Muscle of leg (tissue), 11 donors: ENCODE measurements around the gene CRACR2A. TPM values are rescaled to one million over a fixed set of nuclear protein-coding genes. Genes with fewer than 3 reads are reported as not detected.

Experiments used
- DNase-seq: peaks from one replicate; pipeline ENCODE4 v3.0.0; 2013
- H3K27ac ChIP-seq: one replicate; pipeline ENCODE4 v1.5.1; 2013; ENCODE audit warnings: mild to moderate bottlenecking, low read length, control low read depth
- H3K27me3 ChIP-seq: one replicate; pipeline ENCODE4 v1.6.1; 2013; ENCODE audit warnings: low read length; ENCODE audit not compliant: control insufficient read depth, insufficient read depth
- H3K36me3 ChIP-seq: one replicate; pipeline ENCODE4 v1.6.1; 2013; ENCODE audit warnings: low read length; ENCODE audit not compliant: control insufficient read depth, insufficient read depth
- H3K4me1 ChIP-seq: one replicate; pipeline ENCODE4 v1.6.1; 2013; ENCODE audit warnings: low read length; ENCODE audit not compliant: control insufficient read depth, insufficient read depth
- H3K4me3 ChIP-seq: one replicate; pipeline ENCODE4 v1.5.1; 2013; ENCODE audit warnings: low read length, control low read depth
- H3K9me3 ChIP-seq: replicated peaks from 2 replicates; pipeline ENCODE4 v1.6.1; 2013; ENCODE audit warnings: low read depth, low read length; ENCODE audit not compliant: control insufficient read depth
- WGBS: methylation state at CpG from one replicate; pipeline ENCODE4 v1.1.5; 2013; ENCODE audit warnings: missing lambda C conversion rate; ENCODE audit not compliant: insufficient coverage; 5-methylcytosine and 5-hydroxymethylcytosine counted together
- polyA plus RNA-seq, 8 donors: library from polyadenylated mRNA; unstranded; fragments of 120-200 nt; gene quantifications; one replicate each; pipeline versions ENCODE4 v1.2.1 to v1.2.3, GENCODE V29; 2013; ENCODE audit warnings: inconsistent platforms in 1 of 8, low replicate concordance in 1 of 8; ENCODE audit not compliant: insufficient read length in 8 of 8, insufficient read depth in 1 of 8
- total RNA-seq: library from RNA; stranded (reverse); fragments of 120-200 nt; gene quantifications from one replicate; pipeline ENCODE4 v1.2.4, GENCODE V29; 2013

The CRACR2A gene
- total and polyA plus RNA-seq, 9 donors = 1.3 to 2.1 (median 1.5) TPM

DNA sequence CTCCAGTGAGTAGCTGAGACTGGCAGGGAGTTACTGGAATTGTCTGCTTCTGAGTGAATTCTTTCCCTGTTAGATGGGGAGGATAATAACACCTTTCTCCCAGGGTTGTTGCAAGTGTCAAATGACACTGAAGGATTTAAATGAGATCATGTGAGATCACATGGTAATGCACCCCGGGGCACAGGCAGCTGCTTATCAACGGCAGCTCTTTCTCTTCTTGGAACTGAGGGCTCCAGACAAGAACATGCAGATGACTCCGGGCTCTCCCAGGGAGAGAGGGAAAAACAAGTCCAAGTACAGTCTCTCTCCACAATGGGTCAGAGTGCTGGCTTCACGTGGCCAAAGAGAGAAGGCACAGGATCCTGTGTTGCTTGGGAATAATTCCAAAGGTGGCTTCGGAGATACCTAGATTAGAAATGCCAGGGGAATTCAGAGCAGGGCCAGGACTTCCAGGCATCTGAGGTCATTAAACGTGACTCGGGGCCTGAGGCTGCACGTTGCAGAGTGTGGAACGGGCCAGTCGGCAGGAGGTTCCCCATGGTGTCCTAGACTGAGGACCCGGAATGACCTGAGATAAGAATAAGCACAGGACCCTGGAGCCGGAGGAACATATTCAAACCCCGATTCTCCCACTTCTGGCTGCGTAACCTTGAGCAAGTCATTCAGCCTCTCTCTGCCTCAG lies 152.7 kb downstream of the CRACR2A start:
- no peak overlapping the region for H3K4me3 ChIP-seq
- no peak for DNase-seq
- H3K27me3 ChIP-seq = peaks cover 8% of the 10 kb centered on the region
- no peak overlapping the region for H3K27ac ChIP-seq
- WGBS = 69% methylated on average over 12 of the region's 14 CpGs
- H3K9me3 ChIP-seq = no peaks in the 10 kb centered on the region
- peaks cover 17% of the 10 kb centered on the region for H3K4me1 ChIP-seq
- no peaks in the 10 kb centered on the region for H3K36me3 ChIP-seq

DNA sequence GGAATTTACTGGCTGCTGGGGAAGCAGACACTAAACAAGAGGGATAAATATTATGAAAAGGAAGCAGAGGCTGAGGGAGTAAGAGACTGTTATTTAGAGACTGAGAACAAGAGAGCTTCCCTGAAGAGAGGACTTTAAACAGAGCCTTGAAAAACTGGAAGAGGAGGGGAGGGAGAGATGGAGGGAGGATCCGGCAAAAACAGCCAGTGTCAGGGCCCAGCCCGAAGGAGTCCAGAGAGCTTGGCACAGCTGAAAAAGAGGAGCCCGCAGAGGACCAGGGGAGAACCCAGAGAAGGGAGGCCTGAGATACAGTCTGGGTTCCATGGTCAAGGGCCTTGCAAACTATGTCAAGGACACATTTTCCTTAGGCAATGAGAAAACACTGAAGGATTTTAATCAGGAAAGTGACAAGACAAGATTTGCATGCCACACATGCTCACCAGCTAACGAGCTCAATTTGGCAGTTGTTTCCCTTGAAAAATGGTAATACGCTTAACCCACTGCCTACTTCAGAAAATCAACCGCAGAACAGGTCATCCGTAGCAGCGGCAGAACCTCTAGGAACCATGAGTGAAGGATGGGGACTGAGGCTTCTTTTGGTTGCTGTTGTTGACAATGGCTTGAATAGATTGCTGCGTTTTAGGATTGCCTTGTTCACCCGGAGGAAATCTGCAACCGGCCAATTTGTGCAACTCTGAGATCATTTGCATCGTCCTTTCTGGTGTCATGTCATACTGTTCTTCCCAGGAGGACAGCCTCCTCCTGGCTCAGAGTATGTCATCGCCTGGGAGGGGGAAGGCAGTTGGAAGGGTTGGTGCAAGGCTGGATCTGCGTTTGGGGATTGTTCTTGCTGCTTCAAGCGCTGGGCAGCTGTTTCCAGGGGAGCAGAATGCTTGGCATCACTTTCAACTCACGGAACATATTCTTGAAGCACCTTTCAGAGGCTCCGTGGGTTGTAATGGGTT lies 153.7 kb downstream of the CRACR2A start:
- Histone ChIP-seq H3K9me3 (no peaks in the 10 kb centered on the region), H3K36me3 (no peaks in the 10 kb centered on the region), H3K27me3 (peaks cover 10% of the 10 kb centered on the region), H3K4me3 (no peak overlapping the region), H3K4me1 (peaks cover 9% of the 10 kb centered on the region), H3K27ac (no peak overlapping the region)
- 67% methylated on average over 13 of the region's 17 CpGs for WGBS
- DNase-seq = no peak

DNA sequence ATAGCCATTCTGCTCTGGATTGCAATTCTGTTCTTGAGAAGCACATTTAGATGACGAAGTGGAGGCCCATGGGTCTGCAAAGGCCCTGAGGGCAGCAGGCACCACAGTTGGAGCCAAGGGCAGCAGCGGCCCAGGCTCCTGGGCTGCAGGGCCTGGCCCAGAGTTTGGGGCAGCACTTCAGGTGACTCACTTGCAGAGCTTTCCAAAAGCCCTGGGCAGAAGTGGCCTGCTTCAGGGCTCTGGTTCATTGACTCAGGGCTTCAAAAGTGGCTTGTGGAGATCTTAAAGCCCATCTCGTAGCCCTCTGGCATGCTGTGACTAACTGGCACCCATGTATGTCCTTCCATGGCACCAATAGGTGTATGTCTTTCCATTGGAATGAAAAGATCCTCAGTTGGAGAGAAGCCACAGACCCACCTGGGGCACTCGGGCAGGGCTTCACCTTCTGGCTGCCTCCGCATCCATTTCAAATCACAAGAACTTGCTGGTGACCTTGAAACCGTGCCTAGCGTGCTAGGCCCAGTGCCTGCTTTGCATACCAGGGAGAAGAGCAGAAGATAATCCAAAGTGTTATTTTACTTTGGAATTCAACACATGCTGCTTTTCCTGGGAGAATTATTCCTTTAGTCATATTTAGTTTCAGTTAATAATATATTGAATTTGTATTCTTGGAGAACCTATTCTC lies 155.2 kb downstream of the CRACR2A start:
- WGBS = 65% methylated on average over 6 of the region's 7 CpGs
- no peak for DNase-seq
- no peak overlapping the region for H3K27ac ChIP-seq

DNA sequence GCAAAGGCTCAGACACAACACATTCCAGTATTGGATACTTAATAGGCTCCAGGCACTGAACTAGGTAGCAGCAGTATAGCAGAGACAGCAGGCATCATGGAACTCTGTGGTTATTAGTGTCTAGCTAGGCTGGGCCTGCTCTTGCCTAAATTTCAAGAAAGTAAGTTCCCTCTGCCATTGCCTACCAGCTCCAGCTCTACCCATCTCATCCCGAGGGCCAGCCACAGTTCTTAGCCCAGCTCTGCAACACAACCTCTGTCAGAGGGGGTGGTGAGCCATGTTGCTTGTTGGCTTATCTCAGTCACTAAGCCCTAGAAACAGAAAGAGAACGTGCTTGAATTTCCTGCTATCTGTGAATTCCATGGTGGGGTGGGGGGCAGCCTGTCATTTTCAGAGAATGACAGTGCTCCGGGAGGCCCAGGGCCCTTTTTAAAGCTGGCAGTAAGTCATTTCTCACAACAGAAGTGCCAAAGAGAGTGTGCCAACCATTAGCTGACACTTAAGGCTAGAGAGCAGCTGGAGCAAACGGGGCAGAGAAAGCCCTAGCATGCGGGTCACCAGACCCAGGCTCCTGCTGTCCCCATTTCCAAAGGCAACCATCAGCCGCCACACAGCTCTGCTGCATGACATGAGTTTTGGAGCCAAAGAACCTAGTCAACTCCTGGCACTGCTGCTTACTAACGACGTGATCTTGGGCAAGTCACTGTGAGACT lies 156.1 kb downstream of the CRACR2A start:
- peaks cover 9% of the 10 kb centered on the region for H3K4me1 ChIP-seq
- no peak overlapping the region for H3K4me3 ChIP-seq
- no peak overlapping the region for H3K27ac ChIP-seq
- WGBS = 79% methylated on average over 5 of the region's 8 CpGs
- no peak for DNase-seq
- H3K27me3 ChIP-seq = peaks cover 11% of the 10 kb centered on the region
- H3K36me3 ChIP-seq = no peaks in the 10 kb centered on the region
- H3K9me3 ChIP-seq = no peaks in the 10 kb centered on the region

More for the DNA sequence above, 155.2 kb downstream of the CRACR2A start:
- H3K9me3 ChIP-seq = no peaks in the 10 kb centered on the region
- peaks cover 9% of the 10 kb centered on the region for H3K4me1 ChIP-seq
- peaks cover 14% of the 10 kb centered on the region for H3K27me3 ChIP-seq
- no peak overlapping the region for H3K4me3 ChIP-seq
- no peaks in the 10 kb centered on the region for H3K36me3 ChIP-seq

DNA sequence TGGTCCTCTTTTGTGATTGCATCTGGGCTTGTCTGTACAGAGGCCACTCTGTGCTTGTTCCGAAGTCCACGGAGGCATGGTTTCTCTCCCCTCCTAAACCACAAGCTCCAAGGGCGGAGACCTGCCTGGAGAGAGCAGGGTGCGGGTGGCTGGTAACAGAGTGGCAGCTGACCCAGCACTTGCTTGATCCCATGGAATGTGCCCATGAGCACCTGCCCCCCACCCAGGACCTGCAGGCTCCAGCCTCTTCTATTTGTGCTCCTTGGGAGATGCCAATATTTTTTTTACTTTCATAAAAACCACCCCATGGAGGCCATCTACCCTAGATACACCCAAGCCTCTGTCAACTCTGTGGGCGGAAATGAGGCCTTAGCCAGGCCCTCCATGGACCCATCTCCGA lies 157.2 kb downstream of the CRACR2A start:
- WGBS = 100% methylated on average over 2 of the region's 6 CpGs
- peaks cover 9% of the 10 kb centered on the region for H3K4me1 ChIP-seq
- no peak overlapping the region for H3K27ac ChIP-seq
- peaks cover 9% of the 10 kb centered on the region for H3K27me3 ChIP-seq
- no peak overlapping the region for H3K4me3 ChIP-seq
- H3K9me3 ChIP-seq = no peaks in the 10 kb centered on the region
- no peak for DNase-seq
- H3K36me3 ChIP-seq = no peaks in the 10 kb centered on the region

DNA sequence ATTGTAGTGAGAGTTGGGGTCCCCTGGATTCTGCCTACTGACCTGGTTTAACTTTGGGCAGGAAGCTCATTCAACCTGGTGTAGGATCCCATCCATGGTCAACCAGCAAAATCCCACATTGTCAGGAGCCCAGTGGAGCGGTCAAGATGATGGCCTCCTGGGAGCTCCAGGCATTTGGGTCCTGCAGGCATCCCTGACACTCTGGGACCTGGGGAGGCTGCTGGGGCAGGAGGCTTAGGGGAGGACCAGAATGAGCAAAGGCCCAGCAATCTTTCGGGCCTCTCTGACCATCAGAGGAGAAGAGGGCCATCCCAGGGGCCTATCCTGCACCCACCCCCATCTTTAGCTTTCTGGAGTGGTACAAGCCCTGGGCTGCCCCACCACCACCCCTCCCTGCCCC lies 157.9 kb downstream of the CRACR2A start:
- Histone ChIP-seq H3K9me3 (no peaks in the 10 kb centered on the region), H3K27ac (no peak overlapping the region), H3K36me3 (no peaks in the 10 kb centered on the region), H3K4me3 (no peak overlapping the region), H3K4me1 (peaks cover 5% of the 10 kb centered on the region), H3K27me3 (peaks cover 8% of the 10 kb centered on the region)
- no peak for DNase-seq
- 100% methylated on average over 1 of the region's 2 CpGs for WGBS

DNA sequence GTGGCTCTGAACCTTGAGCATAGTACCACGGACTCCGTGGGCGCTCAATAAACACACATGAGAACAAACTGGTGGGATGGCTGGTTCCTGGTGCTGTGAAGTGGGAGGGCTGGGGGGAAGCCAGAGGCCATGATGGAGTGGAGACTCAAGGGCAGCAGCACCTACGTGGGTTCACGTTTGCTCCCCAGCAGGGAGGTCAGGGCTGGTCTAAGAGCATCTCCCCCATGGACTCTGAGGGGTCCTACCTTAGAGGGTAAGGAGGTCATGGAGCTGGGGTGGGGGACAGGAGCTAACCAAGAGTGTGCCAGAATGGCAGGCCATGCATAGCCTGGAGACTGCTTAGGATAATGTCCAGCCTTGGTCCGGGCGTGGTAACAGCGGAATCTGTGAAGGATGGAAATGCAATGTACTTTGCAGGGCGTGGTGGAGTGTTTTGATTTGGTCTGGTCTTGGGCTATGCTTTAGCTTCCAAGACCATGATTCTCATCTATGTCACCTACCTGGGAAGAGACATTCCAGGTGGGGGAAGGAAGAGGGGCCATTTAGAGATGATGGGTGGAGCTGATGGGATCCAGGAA lies 158.9 kb downstream of the CRACR2A start:
- Histone ChIP-seq H3K4me3 (no peak overlapping the region), H3K27me3 (peaks cover 8% of the 10 kb centered on the region), H3K27ac (no peak overlapping the region), H3K9me3 (no peaks in the 10 kb centered on the region), H3K4me1 (peaks cover 5% of the 10 kb centered on the region), H3K36me3 (no peaks in the 10 kb centered on the region)
- 90% methylated on average over 6 of the region's 9 CpGs for WGBS
- DNase-seq = no peak

DNA sequence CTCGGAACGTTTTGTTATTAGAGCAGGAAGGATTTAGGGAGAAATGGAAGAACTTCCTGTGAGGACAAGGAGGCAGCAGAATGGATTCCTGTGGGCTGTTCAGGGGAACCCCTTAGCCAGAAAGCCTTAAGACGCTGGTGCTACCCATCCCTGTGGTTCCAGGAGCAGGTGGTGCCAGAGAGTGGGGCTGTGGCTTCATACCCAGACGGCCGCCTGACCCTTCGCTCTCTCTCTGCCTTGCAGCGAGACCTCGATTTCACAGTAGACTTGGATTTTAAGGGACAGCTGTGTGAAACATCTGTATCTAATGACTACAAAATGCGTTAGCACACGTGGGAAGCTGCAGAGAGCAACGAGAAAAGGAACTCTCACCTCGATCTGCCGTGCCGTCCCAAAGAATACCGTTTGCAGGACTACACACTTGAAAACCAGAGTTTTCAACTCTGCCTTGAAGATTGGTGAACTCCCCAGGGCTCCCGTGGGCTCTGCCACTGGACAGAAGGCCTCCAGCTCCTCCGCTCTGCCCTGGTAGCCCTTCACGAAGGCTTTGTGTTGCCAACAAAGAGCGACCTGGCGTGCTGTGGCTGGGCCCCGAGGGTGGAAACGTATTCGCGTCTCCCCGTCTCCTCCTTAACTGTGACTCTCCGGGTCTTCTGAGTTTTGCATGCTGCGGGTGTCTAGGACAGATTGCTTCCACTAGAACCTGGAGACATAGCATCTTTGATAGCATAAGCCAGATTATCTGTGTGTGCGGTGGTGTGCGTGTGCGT lies 159.9 kb downstream of the CRACR2A start:
- Histone ChIP-seq H3K36me3 (no peaks in the 10 kb centered on the region), H3K4me1 (peaks cover 3% of the 10 kb centered on the region), H3K4me3 (no peak overlapping the region), H3K27ac (no peak overlapping the region), H3K27me3 (peaks cover 9% of the 10 kb centered on the region), H3K9me3 (no peaks in the 10 kb centered on the region)
- DNase-seq = no peak
- 66% methylated on average over 25 of the region's 30 CpGs for WGBS

DNA sequence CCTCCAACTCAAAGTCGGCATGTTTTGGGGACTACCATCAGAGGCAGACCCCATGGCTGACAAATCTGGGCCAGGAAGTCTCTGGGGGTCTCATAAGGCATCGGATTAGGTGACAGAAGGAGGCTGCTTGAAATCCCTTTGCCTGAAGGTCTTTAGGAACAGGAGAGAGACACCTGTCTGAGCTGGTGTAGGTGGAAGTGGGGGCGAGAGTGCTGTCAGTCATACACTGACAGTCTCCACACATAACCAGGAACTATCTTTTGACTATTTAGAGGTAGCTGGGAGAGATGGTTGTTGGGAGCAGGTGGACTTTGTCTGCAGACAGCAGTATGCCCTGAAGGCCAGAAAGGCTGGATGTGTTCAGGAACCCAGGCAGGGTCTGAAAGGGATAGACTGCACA lies 163.2 kb downstream of the CRACR2A start:
- H3K4me1 ChIP-seq = no peaks in the 10 kb centered on the region
- no peak overlapping the region for H3K4me3 ChIP-seq
- H3K9me3 ChIP-seq = no peaks in the 10 kb centered on the region
- DNase-seq = no peak
- H3K36me3 ChIP-seq = no peaks in the 10 kb centered on the region
- WGBS = no CpG with 5 or more reads among the region's 3 CpGs
- no peak overlapping the region for H3K27ac ChIP-seq
- H3K27me3 ChIP-seq = peaks cover 7% of the 10 kb centered on the region
